ENCODE results near the gene SCYGR4. TPM values are rescaled to one million over a fixed set of nuclear protein-coding genes. Genes with fewer than 3 reads are reported as not detected.

SCYGR4 gene
- total RNA-seq, 1 donor from 2014 or later: not detected

DNA sequence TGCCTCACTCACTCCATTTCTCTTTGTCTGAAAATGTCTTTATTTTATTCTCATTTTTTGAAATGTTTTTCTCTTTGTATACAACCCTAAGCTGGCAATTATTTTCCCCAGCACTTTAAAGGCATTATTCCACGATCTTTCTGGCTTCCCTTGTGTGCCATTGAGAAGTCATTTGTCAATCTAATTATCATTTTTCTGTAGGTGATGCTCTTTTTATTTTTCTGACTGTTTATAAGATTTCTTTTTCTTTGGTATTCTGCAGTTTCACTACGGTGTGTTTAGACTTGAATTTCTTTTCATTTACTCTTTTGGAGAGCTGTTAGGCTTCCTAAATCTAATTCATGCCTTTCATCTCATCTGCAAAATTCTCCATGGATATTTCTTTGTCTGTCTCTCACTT, 8.1 kb downstream of the SCYGR4 start:
- H3K36me3 Mint-ChIP-seq (ENCODE audit: low read depth): no peaks in the 10 kb centered on the region
- TF ChIP-seq, protein P1, sequence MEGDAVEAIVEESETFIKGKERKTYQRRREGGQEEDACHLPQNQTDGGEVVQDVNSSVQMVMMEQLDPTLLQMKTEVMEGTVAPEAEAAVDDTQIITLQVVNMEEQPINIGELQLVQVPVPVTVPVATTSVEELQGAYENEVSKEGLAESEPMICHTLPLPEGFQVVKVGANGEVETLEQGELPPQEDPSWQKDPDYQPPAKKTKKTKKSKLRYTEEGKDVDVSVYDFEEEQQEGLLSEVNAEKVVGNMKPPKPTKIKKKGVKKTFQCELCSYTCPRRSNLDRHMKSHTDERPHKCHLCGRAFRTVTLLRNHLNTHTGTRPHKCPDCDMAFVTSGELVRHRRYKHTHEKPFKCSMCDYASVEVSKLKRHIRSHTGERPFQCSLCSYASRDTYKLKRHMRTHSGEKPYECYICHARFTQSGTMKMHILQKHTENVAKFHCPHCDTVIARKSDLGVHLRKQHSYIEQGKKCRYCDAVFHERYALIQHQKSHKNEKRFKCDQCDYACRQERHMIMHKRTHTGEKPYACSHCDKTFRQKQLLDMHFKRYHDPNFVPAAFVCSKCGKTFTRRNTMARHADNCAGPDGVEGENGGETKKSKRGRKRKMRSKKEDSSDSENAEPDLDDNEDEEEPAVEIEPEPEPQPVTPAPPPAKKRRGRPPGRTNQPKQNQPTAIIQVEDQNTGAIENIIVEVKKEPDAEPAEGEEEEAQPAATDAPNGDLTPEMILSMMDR (conservative IDR thresholded peaks at IDR 0.05): no peak
- H3K9me3 Mint-ChIP-seq: peaks cover 4% of the 10 kb centered on the region
- no peak for DNase-seq (ENCODE audit: low read depth, low spot score)
- H3K4me3 Mint-ChIP-seq: no peak overlapping the region
- H3K4me1 Mint-ChIP-seq: no peaks in the 10 kb centered on the region
- no peak overlapping the region for H3K27ac Mint-ChIP-seq (ENCODE audit: unreplicated experiment)
- H3K27me3 Mint-ChIP-seq (ENCODE audit: low read depth): no peaks in the 10 kb centered on the region

DNA sequence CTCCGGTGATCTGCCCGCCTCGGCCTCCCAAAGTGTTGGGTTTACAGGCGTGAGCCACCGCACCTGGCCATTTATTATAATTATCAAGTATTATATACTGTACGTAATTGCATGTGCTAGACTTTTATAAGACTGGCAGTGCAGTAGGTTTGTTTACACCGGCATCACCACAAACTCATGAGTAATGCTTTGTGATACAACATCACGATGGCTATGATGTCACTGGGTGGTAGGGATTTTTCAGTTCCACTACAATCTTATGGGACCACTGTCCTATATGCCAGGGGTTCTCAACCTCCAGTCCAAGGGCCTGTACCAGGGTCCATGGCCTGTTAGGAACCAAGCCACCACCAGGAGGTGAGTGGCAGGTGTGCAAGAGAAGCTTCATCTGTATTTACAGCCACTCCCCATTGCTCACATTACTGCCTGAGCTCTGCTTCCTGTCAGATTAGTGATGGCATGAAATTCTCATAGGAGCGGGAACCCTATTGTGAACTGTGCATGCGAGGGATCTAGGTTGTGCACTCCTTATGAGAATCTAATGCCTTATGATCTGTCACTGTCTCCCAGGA, 9.4 kb downstream of the SCYGR4 start:
- Mint-ChIP-seq H3K36me3 (ENCODE audit: low read depth) (no peaks in the 10 kb centered on the region), H3K9me3 (peaks cover 4% of the 10 kb centered on the region), H3K27me3 (ENCODE audit: low read depth) (no peaks in the 10 kb centered on the region), H3K4me3 (no peak overlapping the region), H3K4me1 (no peaks in the 10 kb centered on the region), H3K27ac (ENCODE audit: unreplicated experiment) (no peak overlapping the region)
- no peak for DNase-seq (ENCODE audit: low read depth, low spot score)
- TF ChIP-seq, protein P1 (conservative IDR thresholded peaks at IDR 0.05): no peak

DNA sequence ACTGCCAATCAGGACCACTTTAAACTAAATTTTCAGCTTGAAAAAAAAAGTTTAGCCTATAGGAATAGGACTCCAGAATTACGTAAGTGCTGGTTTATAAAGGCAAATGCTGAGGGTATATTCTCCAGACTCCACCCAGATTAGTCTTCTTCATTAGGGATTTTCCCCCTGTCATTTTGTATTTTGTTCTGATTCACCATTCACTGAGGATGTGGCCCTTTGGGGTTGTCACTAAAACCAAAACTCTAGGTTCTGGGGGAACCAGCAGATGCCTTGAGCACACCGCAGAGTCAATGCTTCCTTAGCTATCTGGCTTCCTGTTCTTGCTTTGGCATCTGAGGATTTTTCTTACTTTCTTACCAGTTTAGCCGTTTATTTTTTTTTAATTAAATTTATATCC, 10.5 kb downstream of the SCYGR4 start:
- H3K4me3 Mint-ChIP-seq: no peak overlapping the region
- no peaks in the 10 kb centered on the region for H3K4me1 Mint-ChIP-seq
- no peaks in the 10 kb centered on the region for H3K36me3 Mint-ChIP-seq (ENCODE audit: low read depth)
- peaks cover 4% of the 10 kb centered on the region for H3K9me3 Mint-ChIP-seq
- no peak for DNase-seq (ENCODE audit: low read depth, low spot score)
- TF ChIP-seq, protein P1 (conservative IDR thresholded peaks at IDR 0.05): no peak
- H3K27me3 Mint-ChIP-seq (ENCODE audit: low read depth): no peaks in the 10 kb centered on the region
- no peak overlapping the region for H3K27ac Mint-ChIP-seq (ENCODE audit: unreplicated experiment)

DNA sequence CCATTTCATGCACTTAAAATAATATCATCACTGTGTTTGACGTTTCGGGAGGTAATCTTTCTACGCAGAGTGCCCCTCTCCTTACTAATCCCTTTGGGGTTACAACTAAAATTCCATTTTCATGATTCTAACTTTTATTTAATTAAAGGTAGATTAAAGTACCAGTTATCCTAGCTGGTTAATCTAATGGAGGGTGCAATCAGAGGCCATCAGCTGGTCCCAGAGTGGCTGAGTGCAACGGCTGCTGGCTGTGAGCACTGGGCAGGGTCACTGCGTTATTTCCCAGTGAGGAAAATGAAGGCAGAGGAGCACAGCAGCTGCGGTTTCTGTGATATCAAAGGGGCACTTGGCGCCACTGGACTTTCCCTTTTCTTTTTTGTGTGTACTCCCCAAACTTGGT, 12.1 kb downstream of the SCYGR4 start:
- Mint-ChIP-seq H3K27ac (ENCODE audit: unreplicated experiment) (no peak overlapping the region), H3K4me1 (no peaks in the 10 kb centered on the region), H3K27me3 (ENCODE audit: low read depth) (no peaks in the 10 kb centered on the region), H3K36me3 (ENCODE audit: low read depth) (no peaks in the 10 kb centered on the region), H3K4me3 (no peak overlapping the region), H3K9me3 (peaks cover 2% of the 10 kb centered on the region)
- TF ChIP-seq, protein P1 (conservative IDR thresholded peaks at IDR 0.05): no peak
- DNase-seq (ENCODE audit: low read depth, low spot score): no peak

DNA sequence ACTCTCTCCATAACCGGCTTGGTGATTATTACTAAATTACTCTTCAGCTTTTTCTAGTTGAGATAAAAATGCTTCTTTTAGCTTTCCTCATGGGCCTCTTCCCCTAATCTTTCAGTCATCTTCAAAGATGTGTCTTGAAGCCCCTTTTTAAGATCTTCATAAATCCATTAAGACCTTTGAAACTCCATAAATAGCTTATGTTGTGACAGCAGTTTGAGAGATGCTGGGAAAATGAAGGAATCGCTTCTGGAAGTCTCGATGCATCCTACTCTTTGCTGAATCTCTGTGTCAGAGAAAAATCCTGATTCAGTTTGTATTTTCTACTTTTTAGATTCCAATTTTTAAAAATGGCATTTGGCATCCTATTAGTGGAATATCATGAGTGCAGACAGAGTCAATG, 13.0 kb downstream of the SCYGR4 start:
- peaks cover 2% of the 10 kb centered on the region for H3K9me3 Mint-ChIP-seq
- no peak overlapping the region for H3K4me3 Mint-ChIP-seq
- TF ChIP-seq, protein P1 (conservative IDR thresholded peaks at IDR 0.05): no peak
- no peak for DNase-seq (ENCODE audit: low read depth, low spot score)
- H3K27ac Mint-ChIP-seq (ENCODE audit: unreplicated experiment): no peak overlapping the region
- H3K4me1 Mint-ChIP-seq: no peaks in the 10 kb centered on the region
- no peaks in the 10 kb centered on the region for H3K27me3 Mint-ChIP-seq (ENCODE audit: low read depth)
- no peaks in the 10 kb centered on the region for H3K36me3 Mint-ChIP-seq (ENCODE audit: low read depth)

Measured in neural crest cell (in vitro differentiated cells).